BE2C (cell line): ENCODE results near the gene ZNF19.

Source experiments
- DNase-seq: peaks from one replicate; pipeline ENCODE4 v3.0.0-alpha.2; 2020
- H3K27me3 ChIP-seq: fragments of 250-450 bp; sonication (Bioruptor Pico); 2 replicates; pipeline ENCODE4 v1.5.1; 2020; ENCODE audit warnings: mild to moderate bottlenecking
- H3K36me3 ChIP-seq: fragments of 250-450 bp; sonication (Bioruptor Pico); 2 replicates; pipeline ENCODE4 v1.5.1; 2020; ENCODE audit warnings: mild to moderate bottlenecking
- H3K4me1 ChIP-seq: fragments of 250-450 bp; sonication (Bioruptor Pico); 2 replicates; pipeline ENCODE4 v1.5.1; 2020
- H3K4me3 ChIP-seq: 2 replicates; pipeline ENCODE4 v1.5.1; 2011; ENCODE audit warnings: low read depth, low read length
- H3K9me3 ChIP-seq: fragments of 250-450 bp; sonication (Bioruptor Pico); 2 replicates; pipeline ENCODE4 v1.5.1; 2020
- CTCF ChIP-seq: IDR thresholded peaks from 2 replicates; pipeline ENCODE4 v1.5.1; 2012; ENCODE audit warnings: mild to moderate bottlenecking, low read depth, low read length

Gene ZNF19

DNA sequence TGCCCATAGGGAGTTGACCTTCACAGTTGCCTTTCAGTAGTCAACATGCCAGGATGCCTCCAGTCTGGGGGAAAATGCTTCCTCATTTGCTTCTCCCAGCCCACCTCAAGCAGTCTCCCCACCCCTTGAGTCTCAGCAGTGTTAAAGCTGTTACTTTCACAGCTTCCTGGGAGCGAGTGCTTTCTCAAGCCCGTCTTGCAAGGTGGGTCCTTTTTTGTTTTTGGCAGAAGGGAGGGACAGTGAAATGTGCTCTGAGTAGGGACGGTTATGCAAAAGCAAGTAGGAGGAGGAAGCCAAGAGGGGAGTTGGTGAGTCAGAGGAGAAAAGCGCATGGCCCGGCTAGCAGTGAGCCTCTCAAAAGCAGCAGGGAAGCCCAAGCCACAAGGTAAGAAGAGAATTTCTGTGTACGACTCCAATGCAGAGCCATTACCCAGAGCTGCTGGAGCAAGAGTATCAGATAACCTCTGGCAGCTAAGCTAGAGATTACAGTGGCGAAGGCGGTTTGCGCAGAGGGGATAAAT is 37.0 kb upstream of the ZNF19 start, which contains the start of gene CHST4:
Gene CHST4 (plus strand): TSS at position 316 of the 521 bp plus-strand sequence. CDS start 10,252 bp downstream, outside the sequence.
- no peak for DNase-seq
- H3K27me3 ChIP-seq, result peaks cover 72% of the 10 kb centered on the region

GRCh38 chr16:71524566-71525553 is 35.7 kb upstream of the ZNF19 start:
- no peak for TF ChIP-seq CTCF
- H3K36me3 ChIP-seq, result no peaks in the 10 kb centered on the region
- no peaks in the 10 kb centered on the region for H3K4me1 ChIP-seq
- H3K9me3 ChIP-seq, result no peaks in the 10 kb centered on the region
- no peak for DNase-seq
- peaks cover 71% of the 10 kb centered on the region for H3K27me3 ChIP-seq
- H3K4me3 ChIP-seq, result no peak overlapping the region

More for the DNA sequence above, 37.0 kb upstream of the ZNF19 start, which contains the start of gene CHST4:
- no peak for TF ChIP-seq CTCF
- no peaks in the 10 kb centered on the region for H3K9me3 ChIP-seq
- no peaks in the 10 kb centered on the region for H3K36me3 ChIP-seq
- no peak within 1 kb of the TSS for H3K4me3 ChIP-seq
- H3K4me1 ChIP-seq, result no peaks in the 10 kb centered on the region

DNA sequence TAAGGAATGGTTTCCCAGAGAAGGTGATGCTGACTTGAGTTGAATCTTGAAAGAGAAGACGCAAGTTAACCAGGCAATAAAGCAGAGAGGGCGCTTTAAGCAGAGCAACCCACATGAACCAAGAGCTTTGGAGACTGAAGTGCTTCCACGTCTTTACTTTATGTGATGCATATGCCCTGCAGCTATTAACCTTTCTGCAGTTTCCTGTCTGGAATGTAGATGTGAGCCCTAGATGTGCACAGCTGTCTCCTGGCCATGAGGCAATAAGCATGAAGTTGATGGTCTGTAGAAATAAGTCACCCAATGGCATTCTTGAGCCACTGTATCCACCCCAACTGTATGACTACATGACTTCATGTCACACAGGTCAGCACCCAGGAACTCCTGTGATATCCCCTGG is 31.4 kb upstream of the ZNF19 start:
- Histone ChIP-seq H3K27me3 (peaks cover 56% of the 10 kb centered on the region), H3K36me3 (no peaks in the 10 kb centered on the region), H3K4me1 (no peaks in the 10 kb centered on the region), H3K9me3 (no peaks in the 10 kb centered on the region), H3K4me3 (no peak overlapping the region)
- TF ChIP-seq CTCF, result no peak
- DNase-seq, result no peak

DNA sequence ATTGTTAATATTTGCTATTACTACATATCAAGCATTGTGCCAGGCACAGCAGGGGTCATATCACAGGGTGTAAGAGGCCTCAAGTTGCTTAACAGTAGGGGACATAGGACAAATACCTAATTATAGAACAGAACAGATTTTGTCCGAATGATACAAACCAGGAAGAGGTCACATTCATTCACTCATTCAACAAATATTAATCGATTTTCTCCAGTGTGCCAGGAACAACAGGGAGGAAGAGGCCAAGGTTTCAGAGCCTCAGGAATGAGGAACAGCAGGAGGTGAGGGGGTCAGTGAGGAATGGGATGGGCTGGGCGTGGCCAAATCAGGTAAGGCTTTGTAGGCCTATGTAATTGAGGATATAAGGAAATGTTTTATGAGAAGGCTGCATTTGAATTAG is 25.9 kb upstream of the ZNF19 start:
- Histone ChIP-seq H3K36me3 (no peaks in the 10 kb centered on the region), H3K4me3 (no peak overlapping the region), H3K4me1 (no peaks in the 10 kb centered on the region), H3K9me3 (no peaks in the 10 kb centered on the region), H3K27me3 (peaks cover 42% of the 10 kb centered on the region)
- TF ChIP-seq CTCF, result no peak
- no peak for DNase-seq

DNA sequence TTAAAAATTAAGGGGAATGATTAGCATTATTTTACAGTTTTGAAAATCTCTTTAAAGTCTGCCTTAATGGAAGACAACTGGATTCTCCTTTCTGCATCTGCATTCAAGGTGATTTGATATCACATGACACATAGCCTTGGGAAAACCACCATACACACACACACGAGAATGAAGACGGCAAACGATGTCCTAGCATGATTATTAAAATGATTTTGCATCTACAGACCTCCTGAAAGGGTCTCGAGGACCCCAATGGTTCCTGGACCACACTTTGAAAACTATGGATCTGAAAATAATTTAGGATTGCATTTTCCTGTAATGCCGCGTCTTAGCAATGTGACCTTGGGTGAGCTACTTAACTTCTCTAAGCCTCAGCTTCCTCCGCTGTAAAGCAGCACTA is 25.4 kb upstream of the ZNF19 start:
- no peak overlapping the region for H3K4me3 ChIP-seq
- no peaks in the 10 kb centered on the region for H3K4me1 ChIP-seq
- H3K36me3 ChIP-seq, result no peaks in the 10 kb centered on the region
- no peaks in the 10 kb centered on the region for H3K9me3 ChIP-seq
- H3K27me3 ChIP-seq, result peaks cover 37% of the 10 kb centered on the region
- TF ChIP-seq CTCF, result no peak
- DNase-seq, result no peak

DNA sequence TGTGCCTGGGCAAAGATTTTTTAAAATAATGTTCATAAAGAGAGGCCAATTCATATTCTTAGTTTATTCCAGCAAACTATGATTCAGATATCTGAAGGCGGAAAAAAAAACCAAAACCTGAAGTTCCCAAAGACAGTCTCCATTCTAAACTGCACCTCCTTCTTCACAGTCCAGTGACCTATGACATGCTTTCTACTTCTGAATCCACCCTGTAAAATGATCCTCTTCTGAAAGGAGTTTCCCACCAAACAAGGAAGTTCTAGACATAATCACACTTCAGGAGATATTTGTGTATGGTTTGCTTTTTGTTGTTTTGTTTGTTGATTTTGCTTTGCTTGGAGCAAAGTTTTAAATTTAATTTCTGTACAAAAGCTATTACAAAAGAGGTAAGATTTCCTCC is 24.2 kb upstream of the ZNF19 start:
- no peak for DNase-seq
- Histone ChIP-seq H3K36me3 (no peaks in the 10 kb centered on the region), H3K4me1 (no peaks in the 10 kb centered on the region), H3K4me3 (no peak overlapping the region), H3K9me3 (no peaks in the 10 kb centered on the region), H3K27me3 (peaks cover 33% of the 10 kb centered on the region)
- TF ChIP-seq CTCF, result no peak
